SKM-1 treated with dmso at 0.1 percent for 144 hours (cell line): ENCODE measurements around the gene EME1.
"Not testable (repeated sequence)": the region's sequence is repeated elsewhere in the genome, so short reads cannot be mapped to it uniquely, and the experiment has no call there.

ENCODE experiments used
- DNase-seq: peaks from one replicate; lab custom pipeline; 2025; ENCODE audit not compliant: unreplicated experiment; lab: John Stamatoyannopoulos, UW

Gene EME1

DNA sequence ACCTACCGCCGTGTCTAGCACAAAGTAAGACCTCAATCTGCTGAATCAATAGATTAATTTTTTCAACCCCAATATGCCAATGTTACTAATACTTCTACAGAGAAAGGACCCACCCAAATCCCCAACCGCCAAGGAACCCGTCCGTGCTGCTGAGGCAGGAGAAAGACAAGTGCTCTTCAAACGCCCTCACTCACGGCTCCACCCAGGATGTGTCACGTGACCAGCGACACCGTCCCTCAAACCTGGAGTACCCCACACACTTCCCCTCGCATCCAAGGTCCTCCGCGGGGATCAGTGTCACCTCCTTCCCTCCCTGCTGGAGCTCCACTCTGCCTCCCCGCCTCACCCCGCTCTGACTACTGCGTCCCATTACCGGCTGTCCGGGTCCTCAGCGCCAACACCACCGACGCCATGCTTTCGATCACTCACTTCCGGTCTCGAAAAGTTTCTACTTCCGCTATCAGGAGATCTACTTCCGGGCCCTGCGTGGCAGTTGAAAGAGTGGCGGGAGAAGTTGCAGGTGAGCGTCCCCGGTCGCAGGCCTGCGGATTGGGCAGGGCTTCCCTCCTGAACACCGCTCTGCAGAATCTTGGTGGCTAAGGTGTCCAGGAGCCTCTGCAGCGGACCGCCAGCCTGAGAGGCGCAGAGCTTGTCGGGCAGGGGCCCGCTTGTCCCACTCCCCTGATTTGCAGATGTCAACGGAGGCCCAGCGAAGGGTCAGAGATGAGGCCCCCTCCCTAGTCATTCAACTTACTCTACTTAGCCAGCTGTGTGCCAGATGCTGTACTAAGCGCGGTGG is at the start of gene EME1, which contains the start of gene MRPL27:
Gene EME1 (plus strand): TSS at position 472 of the 799 bp plus-strand sequence. CDS start 1,980 bp downstream, outside the sequence.
Gene MRPL27 (minus strand): TSS at position 427 of the 799 bp plus-strand sequence. CDS start 14 bp downstream, at position 413.
- DNase-seq = peak; percentile 92

DNA sequence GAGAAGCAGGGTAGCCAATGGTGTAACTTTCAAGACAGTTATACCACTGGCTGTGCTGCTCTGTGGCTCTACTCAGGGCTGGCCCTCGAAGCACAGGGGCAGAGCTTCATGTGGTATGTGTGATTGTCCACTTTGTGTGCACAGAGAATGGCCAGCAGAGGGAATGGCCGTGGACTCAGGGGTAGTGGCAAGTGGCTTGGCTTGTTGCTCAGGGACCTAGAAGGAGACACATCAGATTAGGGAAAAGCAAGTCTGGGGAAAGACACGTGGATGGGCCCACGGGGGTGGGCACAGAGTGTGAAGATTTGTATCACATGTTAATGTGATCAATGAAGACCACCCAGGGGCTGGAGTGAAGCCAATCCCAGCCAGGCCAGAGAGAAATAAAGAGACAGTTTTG is 47.1 kb upstream of the EME1 start:
- DNase-seq = no peak

DNA sequence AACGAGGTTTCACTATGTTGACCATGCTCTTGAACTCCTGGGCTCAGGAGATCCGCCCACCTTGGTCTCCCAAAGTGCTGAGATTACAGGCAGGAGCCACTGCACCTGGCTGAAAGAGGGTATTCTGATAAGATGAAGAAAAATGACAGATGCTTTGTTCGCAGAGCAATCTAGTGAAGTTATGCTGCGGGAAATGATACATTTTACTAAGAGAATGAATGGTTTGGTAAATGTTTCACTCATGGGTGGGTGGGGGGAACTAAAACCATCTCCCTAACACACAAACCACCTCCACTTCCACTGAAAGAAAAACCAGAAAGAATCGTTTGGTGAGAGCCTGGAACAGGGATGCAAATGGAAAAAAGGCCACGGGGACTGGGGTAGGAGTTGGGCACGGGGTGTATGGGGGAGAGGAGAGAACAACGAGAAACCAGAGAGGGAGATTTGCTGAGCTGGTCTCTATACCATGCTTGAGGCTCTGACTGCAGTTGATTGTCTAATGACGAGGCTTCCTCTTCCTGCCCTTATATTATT is 46.1 kb upstream of the EME1 start:
- DNase-seq = no peak

GRCh38 chr17:50328363-50329325 is 44.4 kb upstream of the EME1 start:
- DNase-seq = no peak

- DNase-seq = no peak
These were observed 43.3 kb upstream of the EME1 start for GRCh38 chr17:50329716-50330115.

DNA sequence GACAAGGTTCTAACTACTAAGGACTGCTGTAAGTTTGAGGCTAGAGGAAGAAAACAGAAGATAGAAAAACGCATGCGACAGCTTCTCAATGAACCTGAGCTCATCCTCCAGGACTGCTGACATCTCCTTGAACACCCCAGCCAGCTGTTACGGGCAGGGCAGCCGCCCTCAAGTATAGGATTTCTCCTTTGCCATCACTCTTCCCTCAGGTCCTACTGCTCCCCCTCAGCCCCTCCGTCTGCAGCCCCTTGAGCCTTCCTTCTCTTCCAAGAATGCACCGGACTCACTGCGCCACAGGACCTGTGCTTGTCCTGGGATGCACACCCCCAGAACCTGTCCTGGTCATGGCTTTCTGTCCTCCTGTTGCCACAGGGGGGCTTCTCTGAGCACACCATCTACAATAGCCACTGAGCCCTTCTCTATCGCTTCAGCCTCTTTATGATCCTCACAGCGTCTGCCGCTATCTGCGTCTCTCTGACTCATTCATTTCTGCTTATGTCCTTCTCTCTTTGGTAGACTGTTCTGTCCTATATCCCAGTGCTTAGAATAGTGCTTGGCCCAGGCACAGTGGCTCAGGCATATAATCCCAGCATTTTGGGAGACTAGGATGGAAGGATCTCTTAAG is 42.8 kb upstream of the EME1 start:
- no peak for DNase-seq

- DNase-seq = no peak
These were observed 41.8 kb upstream of the EME1 start for GRCh38 chr17:50331085-50331791.

DNA sequence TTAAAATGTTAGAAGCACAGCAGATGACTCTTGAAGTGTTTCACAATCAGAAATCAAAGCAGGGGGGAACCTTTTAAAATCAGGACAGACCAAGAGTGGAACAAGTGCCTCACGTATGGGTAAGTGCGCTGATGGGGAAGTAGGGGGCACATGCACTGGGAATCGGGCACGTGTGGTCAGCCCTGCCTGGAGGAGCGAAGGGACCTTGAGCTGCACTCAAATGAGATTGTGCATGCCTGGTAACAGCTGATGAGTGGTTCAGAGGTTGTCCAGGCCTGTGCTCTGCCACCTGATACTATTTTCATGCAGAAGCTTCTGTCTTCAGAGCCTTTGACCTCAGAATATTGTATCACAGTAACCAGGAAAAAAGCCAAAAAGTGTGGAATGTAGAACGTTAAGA is 40.8 kb upstream of the EME1 start:
- DNase-seq = no peak

GRCh38 chr17:50333291-50334057 is 39.6 kb upstream of the EME1 start:
- DNase-seq = not testable (repeated sequence)

DNA sequence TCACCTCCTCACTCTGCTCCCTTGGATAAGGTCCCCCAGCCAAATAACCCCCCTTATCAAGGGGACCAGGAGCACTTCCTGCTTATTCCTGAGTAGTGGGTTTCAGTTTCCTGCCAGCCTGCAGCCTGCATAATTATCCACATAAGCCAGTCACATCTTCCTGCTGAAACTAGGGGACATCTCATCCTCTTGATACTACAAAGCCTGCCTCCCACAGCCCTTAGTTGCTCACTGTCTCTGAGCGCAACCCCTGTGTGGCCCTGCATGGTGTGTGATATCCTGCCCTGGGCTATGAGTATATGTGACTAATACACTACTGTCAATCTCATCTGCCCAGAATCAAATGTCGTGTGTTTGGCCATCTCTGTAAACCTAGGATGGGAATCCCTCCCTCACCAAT is 35.1 kb upstream of the EME1 start:
- no peak for DNase-seq

DNA sequence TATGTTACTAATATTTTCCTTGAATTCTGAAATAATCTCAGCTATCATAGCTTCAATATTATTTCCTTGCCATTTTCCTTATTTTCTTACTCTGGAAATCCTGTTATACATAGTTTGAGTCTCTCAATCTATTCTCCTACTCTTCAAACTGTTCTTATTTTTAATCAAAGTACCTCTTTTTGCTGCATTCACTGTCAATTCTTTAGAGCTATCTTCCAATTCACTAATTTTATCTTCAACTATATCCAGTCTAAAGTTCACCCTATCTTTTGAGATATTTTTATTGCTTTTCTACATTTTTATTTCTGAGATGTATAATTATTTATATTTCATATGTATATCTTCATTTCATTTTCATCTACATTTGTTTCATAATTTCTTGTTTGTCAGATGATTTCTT is 34.4 kb upstream of the EME1 start:
- no peak for DNase-seq

DNA sequence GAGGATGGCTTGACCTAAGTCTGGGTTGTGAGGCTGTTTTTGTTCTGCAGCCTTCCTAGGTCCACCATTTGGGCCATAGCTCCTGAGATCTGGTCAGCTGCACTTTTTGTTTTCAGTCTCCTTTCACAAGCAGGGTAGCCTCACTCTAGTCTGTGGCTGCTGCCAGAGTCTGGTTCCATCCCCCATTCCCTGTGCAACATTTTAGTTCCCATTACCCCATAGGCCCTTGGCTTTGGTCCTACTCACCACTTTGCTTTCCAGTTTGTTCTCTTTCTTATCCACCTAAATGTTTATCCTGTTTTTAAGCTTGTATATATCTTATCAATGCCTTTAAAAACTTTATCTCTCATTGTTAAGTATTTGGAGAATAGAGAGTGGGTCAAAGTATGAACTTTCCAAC is 33.6 kb upstream of the EME1 start:
- DNase-seq = no peak

GRCh38 chr17:50344731-50345365 is 28.2 kb upstream of the EME1 start:
- no peak for DNase-seq

DNA sequence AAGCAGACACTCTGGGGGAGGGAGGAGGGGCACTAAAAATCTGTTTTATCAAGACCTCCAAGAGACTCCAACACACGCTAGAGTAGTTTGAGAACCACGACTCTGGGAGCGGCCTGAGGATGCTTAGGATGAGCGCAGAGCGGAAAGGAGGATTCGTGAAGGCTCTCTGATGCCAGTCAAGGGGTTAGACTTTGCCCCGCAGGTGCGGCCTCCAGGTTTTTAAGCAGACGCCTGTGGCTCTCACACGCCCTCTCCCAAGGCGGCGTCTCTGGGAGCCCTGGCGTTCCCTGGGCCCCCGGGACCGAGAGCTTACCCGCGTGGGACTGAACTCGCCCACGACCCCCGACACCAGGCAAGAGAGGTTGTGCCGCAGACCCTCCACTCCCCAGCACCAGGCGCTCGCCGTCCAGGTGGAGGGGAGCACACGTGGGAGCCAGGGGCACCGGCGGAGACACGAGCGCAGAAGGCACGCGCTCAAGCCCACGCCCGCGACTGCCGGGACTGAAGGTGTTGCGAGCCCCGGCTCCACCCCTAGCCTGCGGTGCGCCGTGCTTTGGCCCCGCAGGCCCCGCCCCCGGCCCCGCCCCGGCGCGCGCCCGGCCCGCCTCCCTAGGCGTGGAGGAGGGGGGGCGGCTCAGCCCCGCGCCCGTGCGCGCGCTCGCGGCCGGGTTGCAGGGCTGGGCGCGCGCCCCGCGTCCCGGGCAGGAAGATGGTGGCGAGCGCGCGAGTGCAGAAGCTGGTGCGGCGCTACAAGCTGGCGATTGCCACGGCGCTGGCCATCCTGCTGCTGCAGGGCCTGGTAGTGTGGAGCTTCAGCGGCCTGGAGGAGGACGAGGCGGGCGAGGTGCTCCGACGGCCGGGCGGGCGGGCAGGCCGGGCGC is 27.4 kb upstream of the EME1 start, which contains the start of gene XYLT2:
Gene XYLT2 (plus strand): TSS at position 695 of the 881 bp plus-strand sequence. CDS start 15 bp downstream, at position 710.
- peak; percentile 80 for DNase-seq

DNA sequence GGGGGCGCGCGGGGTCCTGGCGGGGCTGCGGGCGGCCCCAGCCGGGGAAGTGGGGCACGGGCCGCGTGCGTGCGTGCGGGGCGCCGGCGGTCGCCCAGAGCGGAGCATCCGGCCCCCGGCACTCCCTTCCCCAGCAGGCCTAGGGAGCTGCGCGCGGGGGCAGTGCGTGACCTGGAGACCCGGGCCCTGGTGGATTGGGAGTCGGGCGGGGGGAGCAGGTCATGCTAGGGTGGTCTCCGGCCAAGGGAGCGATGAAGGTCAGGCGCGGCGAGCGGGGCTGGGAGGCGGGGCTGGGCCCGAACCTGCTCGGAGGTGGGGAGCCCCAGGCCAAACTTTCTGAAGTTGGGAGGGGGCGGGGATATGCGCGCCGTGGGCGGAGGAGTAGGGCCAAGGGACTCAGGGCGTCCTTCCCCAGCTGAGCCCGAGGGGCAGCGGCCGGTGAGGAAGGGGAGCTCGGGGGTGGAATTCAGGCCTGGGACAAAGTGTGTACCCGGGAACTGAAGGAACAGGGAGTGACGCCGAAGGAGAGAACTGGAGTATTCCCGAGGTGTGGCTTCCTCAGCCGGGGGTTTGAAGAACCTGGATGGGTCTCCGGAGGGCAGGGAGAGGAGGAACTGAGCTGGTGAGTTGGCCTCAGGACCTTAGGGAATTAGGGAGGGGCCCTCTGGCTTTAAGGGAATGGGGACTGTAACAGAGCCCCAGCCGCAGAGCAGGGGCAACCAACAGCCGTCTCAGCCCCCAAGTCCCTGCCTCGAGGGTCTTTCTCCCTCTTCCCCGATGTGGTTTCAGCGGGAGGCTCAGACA is 26.5 kb upstream of the EME1 start:
- DNase-seq = no peak

DNA sequence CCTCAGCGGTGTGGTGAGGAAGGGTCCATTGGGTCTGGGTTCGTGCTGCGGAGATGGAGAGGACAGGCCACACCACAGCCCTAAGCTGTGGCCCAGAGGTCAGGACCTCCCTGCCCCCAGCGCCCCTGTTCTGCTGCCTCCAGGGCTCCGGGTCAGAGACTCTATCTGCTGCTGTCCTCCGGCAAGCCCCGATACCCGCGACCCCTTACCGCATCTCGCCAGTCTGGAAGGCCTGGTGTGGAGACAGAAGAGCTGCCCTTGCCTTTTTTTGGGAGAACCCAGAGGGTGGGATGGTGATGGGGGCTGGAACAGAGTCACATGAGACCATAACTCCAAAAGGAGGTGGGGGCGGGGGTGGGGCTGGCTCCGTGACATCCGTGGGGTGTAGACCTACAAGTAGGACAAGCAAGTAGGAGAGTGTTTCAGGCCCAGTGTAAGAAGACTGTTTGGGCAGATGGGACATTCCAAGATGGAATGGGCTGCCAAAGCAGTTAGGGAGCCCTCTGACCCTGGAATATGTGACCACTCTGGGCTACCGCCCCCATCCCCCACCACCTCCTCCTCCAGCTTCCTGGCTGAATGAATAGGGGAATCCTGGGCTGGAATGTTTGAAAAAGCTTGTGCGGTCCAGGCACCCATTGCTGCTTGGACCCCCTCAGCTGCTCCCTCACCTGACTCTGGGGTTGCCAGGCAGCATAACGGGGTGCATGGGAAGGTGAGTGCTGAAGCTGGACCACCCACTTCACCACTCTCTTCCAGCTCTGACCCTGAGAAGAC is 25.7 kb upstream of the EME1 start:
- no peak for DNase-seq

GRCh38 chr17:50347894-50348291 is 25.1 kb upstream of the EME1 start:
- DNase-seq = no peak
